GM12878 (cell line): Measurements from ENCODE around the gene CACNA1B. TPM values are rescaled to one million over a fixed set of nuclear protein-coding genes. Genes with fewer than 3 reads are reported as not detected.

ENCODE experiments used
- DPF2 ChIP-seq: fragments of 450-650 bp; IDR thresholded peaks from 2 replicates; pipeline ENCODE4 v1.6.1; 2017; ENCODE audit warnings: mild to moderate bottlenecking
- JUND ChIP-seq: IDR thresholded peaks from 2 replicates; pipeline ENCODE4 v1.6.1; 2012; ENCODE audit warnings: low read depth, mild to moderate bottlenecking, low read length, improper control_type of control experiment, moderate library complexity
- MEF2A ChIP-seq: IDR thresholded peaks from 2 replicates; pipeline ENCODE4 v1.6.1; 2011; ENCODE audit warnings: low read depth, mild to moderate bottlenecking, low read length, moderate library complexity; ENCODE audit not compliant: insufficient read depth
- MTA2 ChIP-seq: fragments of 450-650 bp; IDR thresholded peaks from 2 replicates; pipeline ENCODE4 v1.6.1; 2016; ENCODE audit warnings: low read depth, mild to moderate bottlenecking, moderate library complexity
- NR2C2 ChIP-seq: IDR thresholded peaks from 2 replicates; pipeline ENCODE4 v1.6.1; 2011; ENCODE audit warnings: borderline replicate concordance, low read depth; ENCODE audit not compliant: control insufficient read depth, insufficient read length
- SP1 ChIP-seq: IDR thresholded peaks from one replicate; pipeline ENCODE4 v1.6.1; 2011; ENCODE audit warnings: low read depth, low read length
- ZBED1 ChIP-seq: IDR thresholded peaks from 2 replicates; pipeline ENCODE4 v1.6.1; 2016; ENCODE audit warnings: borderline replicate concordance
- polyA plus RNA-seq, 11 experiments: library from polyadenylated mRNA; depleted of rRNA in 4 of 11; unstranded in 6 of 11; stranded (reverse) in 5 of 11; fragments of >200 nt; fragmentation: Nextera tagmentation in 4 of 11; fragmentation: Illumina TruSeq in 1 of 11; extraction: Ambion mirVana in 4 of 11; extraction: Trizol in 1 of 11; gene quantifications; 1 replicate in 1 of 11; 2 replicates in 10 of 11; pipeline versions ENCODE4 v1.2.1 to v1.2.3, GENCODE V29; 2011 to 2016; ENCODE audit warnings: inconsistent platforms in 2 of 11, missing spikeins in 2 of 11, low read depth in 1 of 11
- total RNA-seq, 4 experiments: library from RNA; depleted of rRNA in 3 of 4; stranded (reverse); fragments of >200 nt in 3 of 4; fragmentation: Illumina TruSeq in 1 of 4; extraction: Trizol in 1 of 4; gene quantifications; 2 replicates each; pipeline versions ENCODE4 v1.2.1 to v1.2.3, GENCODE V29; 2013 to 2021
- TF ChIP-seq, protein P1 (sequence below): IDR thresholded peaks from 2 replicates; pipeline ENCODE4 v1.6.1; 2012; ENCODE audit warnings: improper control_type of control experiment, low read depth, low read length; ENCODE audit not compliant: insufficient replicate concordance
- TF ChIP-seq, protein P2 (sequence below): IDR thresholded peaks from 2 replicates; pipeline ENCODE4 v1.6.1; 2012; ENCODE audit warnings: low read depth, low read length, improper control_type of control experiment
- TF ChIP-seq, protein P3 (sequence below): fragments of 450-650 bp; formaldehyde crosslinking; IDR thresholded peaks from 2 replicates; pipeline ENCODE4 v1.5.0; 2022; ENCODE audit warnings: mild to moderate bottlenecking, missing genetic modification characterization
- TF ChIP-seq, protein P4 (sequence below): fragments of 450-650 bp; IDR thresholded peaks from 2 replicates; pipeline ENCODE4 v1.6.1; 2014; ENCODE audit warnings: mild to moderate bottlenecking

CACNA1B gene
- total and polyA plus RNA-seq, 10 of the 15 experiments (the other 5 are each of a cell fraction or from before 2014, with no cell fraction given), result 0.01 to 0.03 (median 0.01) TPM; not detected in 7

DNA sequence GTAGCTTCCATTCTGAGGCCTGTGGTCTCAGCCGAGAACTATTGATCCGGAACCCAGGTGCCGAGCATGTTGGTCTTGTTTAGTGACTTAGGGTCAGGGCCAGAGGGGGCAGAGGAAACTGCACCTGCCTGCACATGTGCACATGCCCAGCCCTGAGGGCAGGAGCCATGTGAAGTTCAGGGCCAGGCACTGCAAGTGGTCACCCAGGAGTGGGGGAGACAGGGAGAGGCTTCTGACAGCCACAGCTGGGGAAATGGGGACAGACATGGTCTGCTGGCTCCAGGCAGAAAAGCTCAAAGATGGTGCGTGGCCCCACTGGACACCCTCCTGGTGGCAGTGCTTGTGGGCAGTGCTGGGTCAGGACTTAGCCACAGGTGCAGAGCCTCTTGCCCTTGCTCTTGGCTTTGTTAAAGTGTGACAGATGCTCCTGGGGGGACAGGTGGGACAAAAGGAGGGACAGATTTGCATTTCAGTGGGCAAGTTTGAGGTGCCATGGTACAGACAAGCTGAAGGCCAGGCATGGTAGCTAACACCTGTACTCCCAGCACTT, 134.4 kb downstream of the CACNA1B start (continued):
- TF ChIP-seq, protein P1, sequence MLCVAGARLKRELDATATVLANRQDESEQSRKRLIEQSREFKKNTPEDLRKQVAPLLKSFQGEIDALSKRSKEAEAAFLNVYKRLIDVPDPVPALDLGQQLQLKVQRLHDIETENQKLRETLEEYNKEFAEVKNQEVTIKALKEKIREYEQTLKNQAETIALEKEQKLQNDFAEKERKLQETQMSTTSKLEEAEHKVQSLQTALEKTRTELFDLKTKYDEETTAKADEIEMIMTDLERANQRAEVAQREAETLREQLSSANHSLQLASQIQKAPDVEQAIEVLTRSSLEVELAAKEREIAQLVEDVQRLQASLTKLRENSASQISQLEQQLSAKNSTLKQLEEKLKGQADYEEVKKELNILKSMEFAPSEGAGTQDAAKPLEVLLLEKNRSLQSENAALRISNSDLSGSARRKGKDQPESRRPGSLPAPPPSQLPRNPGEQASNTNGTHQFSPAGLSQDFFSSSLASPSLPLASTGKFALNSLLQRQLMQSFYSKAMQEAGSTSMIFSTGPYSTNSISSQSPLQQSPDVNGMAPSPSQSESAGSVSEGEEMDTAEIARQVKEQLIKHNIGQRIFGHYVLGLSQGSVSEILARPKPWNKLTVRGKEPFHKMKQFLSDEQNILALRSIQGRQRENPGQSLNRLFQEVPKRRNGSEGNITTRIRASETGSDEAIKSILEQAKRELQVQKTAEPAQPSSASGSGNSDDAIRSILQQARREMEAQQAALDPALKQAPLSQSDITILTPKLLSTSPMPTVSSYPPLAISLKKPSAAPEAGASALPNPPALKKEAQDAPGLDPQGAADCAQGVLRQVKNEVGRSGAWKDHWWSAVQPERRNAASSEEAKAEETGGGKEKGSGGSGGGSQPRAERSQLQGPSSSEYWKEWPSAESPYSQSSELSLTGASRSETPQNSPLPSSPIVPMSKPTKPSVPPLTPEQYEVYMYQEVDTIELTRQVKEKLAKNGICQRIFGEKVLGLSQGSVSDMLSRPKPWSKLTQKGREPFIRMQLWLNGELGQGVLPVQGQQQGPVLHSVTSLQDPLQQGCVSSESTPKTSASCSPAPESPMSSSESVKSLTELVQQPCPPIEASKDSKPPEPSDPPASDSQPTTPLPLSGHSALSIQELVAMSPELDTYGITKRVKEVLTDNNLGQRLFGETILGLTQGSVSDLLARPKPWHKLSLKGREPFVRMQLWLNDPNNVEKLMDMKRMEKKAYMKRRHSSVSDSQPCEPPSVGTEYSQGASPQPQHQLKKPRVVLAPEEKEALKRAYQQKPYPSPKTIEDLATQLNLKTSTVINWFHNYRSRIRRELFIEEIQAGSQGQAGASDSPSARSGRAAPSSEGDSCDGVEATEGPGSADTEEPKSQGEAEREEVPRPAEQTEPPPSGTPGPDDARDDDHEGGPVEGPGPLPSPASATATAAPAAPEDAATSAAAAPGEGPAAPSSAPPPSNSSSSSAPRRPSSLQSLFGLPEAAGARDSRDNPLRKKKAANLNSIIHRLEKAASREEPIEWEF, result no peak
- TF ChIP-seq, protein P2, sequence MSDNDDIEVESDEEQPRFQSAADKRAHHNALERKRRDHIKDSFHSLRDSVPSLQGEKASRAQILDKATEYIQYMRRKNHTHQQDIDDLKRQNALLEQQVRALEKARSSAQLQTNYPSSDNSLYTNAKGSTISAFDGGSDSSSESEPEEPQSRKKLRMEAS, result no peak
- no peak for TF ChIP-seq DPF2
- no peak for TF ChIP-seq ZBED1
- TF ChIP-seq JUND, result no peak
- TF ChIP-seq, protein P3, sequence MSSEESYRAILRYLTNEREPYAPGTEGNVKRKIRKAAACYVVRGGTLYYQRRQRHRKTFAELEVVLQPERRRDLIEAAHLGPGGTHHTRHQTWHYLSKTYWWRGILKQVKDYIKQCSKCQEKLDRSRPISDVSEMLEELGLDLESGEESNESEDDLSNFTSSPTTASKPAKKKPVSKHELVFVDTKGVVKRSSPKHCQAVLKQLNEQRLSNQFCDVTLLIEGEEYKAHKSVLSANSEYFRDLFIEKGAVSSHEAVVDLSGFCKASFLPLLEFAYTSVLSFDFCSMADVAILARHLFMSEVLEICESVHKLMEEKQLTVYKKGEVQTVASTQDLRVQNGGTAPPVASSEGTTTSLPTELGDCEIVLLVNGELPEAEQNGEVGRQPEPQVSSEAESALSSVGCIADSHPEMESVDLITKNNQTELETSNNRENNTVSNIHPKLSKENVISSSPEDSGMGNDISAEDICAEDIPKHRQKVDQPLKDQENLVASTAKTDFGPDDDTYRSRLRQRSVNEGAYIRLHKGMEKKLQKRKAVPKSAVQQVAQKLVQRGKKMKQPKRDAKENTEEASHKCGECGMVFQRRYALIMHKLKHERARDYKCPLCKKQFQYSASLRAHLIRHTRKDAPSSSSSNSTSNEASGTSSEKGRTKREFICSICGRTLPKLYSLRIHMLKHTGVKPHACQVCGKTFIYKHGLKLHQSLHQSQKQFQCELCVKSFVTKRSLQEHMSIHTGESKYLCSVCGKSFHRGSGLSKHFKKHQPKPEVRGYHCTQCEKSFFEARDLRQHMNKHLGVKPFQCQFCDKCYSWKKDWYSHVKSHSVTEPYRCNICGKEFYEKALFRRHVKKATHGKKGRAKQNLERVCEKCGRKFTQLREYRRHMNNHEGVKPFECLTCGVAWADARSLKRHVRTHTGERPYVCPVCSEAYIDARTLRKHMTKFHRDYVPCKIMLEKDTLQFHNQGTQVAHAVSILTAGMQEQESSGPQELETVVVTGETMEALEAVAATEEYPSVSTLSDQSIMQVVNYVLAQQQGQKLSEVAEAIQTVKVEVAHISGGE, result no peak
- TF ChIP-seq MTA2, result no peak
- TF ChIP-seq, protein P4, sequence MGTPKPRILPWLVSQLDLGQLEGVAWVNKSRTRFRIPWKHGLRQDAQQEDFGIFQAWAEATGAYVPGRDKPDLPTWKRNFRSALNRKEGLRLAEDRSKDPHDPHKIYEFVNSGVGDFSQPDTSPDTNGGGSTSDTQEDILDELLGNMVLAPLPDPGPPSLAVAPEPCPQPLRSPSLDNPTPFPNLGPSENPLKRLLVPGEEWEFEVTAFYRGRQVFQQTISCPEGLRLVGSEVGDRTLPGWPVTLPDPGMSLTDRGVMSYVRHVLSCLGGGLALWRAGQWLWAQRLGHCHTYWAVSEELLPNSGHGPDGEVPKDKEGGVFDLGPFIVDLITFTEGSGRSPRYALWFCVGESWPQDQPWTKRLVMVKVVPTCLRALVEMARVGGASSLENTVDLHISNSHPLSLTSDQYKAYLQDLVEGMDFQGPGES, result no peak
- TF ChIP-seq NR2C2, result no peak
- no peak for TF ChIP-seq SP1
- no peak for TF ChIP-seq MEF2A
